Subcutaneous adipose tissue (tissue), 4 donors: ENCODE results near the gene SERPINB10. TPM values are rescaled to one million over a fixed set of nuclear protein-coding genes. Genes with fewer than 3 reads are reported as not detected.

Experiments
- CTCF ChIP-seq: fragments of 450-650 bp; IDR thresholded peaks from one replicate; pipeline ENCODE4 v1.5.1; 2016; ENCODE audit warnings: low read depth, mild to moderate bottlenecking, control low read depth, antibody characterized with exemption, moderate library complexity
- total RNA-seq, 4 donors: library from RNA; depleted of rRNA; stranded (reverse); fragments of >200 nt; gene quantifications; one replicate each; pipeline ENCODE4 v1.1.0, GENCODE V29; 2016

Gene SERPINB10
- total RNA-seq, 4 donors from 2014 or later: not detected

GRCh38 chr18:63892566-63892965 is 15.2 kb upstream of the SERPINB10 start:
- no peak for TF ChIP-seq CTCF

- no peak for TF ChIP-seq CTCF
These were observed 13.5 kb upstream of the SERPINB10 start for GRCh38 chr18:63894106-63894772.

- TF ChIP-seq CTCF: no peak
These were observed 12.6 kb upstream of the SERPINB10 start for GRCh38 chr18:63895190-63895589.

GRCh38 chr18:63897072-63897471 is 10.7 kb upstream of the SERPINB10 start:
- TF ChIP-seq CTCF: no peak

- TF ChIP-seq CTCF: no peak
These were observed 8.6 kb upstream of the SERPINB10 start for GRCh38 chr18:63899206-63899605.

- no peak for TF ChIP-seq CTCF
These were observed 3.7 kb upstream of the SERPINB10 start for GRCh38 chr18:63903851-63904570.

- no peak for TF ChIP-seq CTCF
These were observed 3.1 kb upstream of the SERPINB10 start for GRCh38 chr18:63904694-63905093.
